ENCODE results near the gene FNIP2.
"Not testable (repeated sequence)": the region's sequence is repeated elsewhere in the genome, so short reads cannot be mapped to it uniquely, and the experiment has no call there.

Gene FNIP2

GRCh38 chr4:158821228-158821971, 52.6 kb downstream of the FNIP2 start:
- Histone ChIP-seq H3K36me3 (ENCODE audit: control insufficient read depth in 1 of 2, insufficient read depth in 2 of 2, low read length in 2 of 2) (no peaks in the 10 kb centered on the region), H3K27ac (ENCODE audit: low read depth, low read length) (no peak overlapping the region), H3K4me3 (ENCODE audit: low read depth in 1 of 2, low read length in 2 of 2) (no peak overlapping the region)

DNA sequence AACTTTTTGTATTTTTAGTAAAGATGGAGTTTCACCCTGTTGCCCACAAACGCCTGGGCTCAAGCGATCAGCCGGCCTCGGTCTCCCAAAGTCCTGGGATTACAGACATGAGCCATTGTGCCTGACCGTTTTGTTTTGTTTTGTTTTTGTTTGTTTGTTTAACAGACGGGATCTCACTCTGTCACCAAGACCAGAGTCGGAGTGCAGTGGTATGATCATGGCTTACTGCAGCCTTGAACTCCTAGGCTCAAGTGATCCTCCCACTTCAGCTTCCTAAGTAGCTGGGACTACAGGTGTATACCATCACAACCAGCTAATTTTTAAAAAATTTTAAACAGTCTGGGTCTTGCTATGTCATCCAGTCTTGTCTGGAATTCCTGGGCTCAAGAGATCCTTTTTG, 53.5 kb downstream of the FNIP2 start:
- H3K9me3 ChIP-seq (ENCODE audit: control insufficient read depth in 1 of 2, low read length in 2 of 2), result no peaks in the 10 kb centered on the region
- no peak overlapping the region for H3K9ac ChIP-seq (ENCODE audit: low read depth in 1 of 2, low read length in 2 of 2)
- H3K4me3 ChIP-seq (ENCODE audit: low read depth in 1 of 2, low read length in 2 of 2), result no peak overlapping the region
- no peak overlapping the region for H3K27ac ChIP-seq (ENCODE audit: low read depth, low read length)
- H3K27me3 ChIP-seq (ENCODE audit: control insufficient read depth in 1 of 2, insufficient read depth in 2 of 2, low read length in 2 of 2), result no peaks in the 10 kb centered on the region
- H3K36me3 ChIP-seq (ENCODE audit: control insufficient read depth in 1 of 2, insufficient read depth in 2 of 2, low read length in 2 of 2), result no peaks in the 10 kb centered on the region
- peaks cover 59 to 73% of the 10 kb centered on the region in 2 donors for H3K4me1 ChIP-seq (ENCODE audit: control insufficient read depth in 1 of 2, insufficient read depth in 2 of 2, low read length in 2 of 2)

More at GRCh38 chr4:158821228-158821971, 52.6 kb downstream of the FNIP2 start:
- Histone ChIP-seq H3K27me3 (ENCODE audit: control insufficient read depth in 1 of 2, insufficient read depth in 2 of 2, low read length in 2 of 2) (no peaks in the 10 kb centered on the region), H3K9ac (ENCODE audit: low read depth in 1 of 2, low read length in 2 of 2) (no peak overlapping the region), H3K4me1 (ENCODE audit: control insufficient read depth in 1 of 2, insufficient read depth in 2 of 2, low read length in 2 of 2) (peaks cover 50 to 64% of the 10 kb centered on the region in 2 donors), H3K9me3 (ENCODE audit: control insufficient read depth in 1 of 2, low read length in 2 of 2) (no peaks in the 10 kb centered on the region)

- Histone ChIP-seq H3K27me3 (ENCODE audit: control insufficient read depth in 1 of 2, insufficient read depth in 2 of 2, low read length in 2 of 2) (no peaks in the 10 kb centered on the region), H3K9me3 (ENCODE audit: control insufficient read depth in 1 of 2, low read length in 2 of 2) (no peaks in the 10 kb centered on the region), H3K36me3 (ENCODE audit: control insufficient read depth in 1 of 2, insufficient read depth in 2 of 2, low read length in 2 of 2) (no peaks in the 10 kb centered on the region), H3K9ac (ENCODE audit: low read depth in 1 of 2, low read length in 2 of 2) (no peak overlapping the region), H3K4me1 (ENCODE audit: control insufficient read depth in 1 of 2, insufficient read depth in 2 of 2, low read length in 2 of 2) (peaks cover 56 to 75% of the 10 kb centered on the region in 2 donors), H3K27ac (ENCODE audit: low read depth, low read length) (peak overlapping the region; percentile 34), H3K4me3 (ENCODE audit: low read depth in 1 of 2, low read length in 2 of 2) (no peak overlapping the region)
Observed at GRCh38 chr4:158823461-158823873, 54.6 kb downstream of the FNIP2 start.

DNA sequence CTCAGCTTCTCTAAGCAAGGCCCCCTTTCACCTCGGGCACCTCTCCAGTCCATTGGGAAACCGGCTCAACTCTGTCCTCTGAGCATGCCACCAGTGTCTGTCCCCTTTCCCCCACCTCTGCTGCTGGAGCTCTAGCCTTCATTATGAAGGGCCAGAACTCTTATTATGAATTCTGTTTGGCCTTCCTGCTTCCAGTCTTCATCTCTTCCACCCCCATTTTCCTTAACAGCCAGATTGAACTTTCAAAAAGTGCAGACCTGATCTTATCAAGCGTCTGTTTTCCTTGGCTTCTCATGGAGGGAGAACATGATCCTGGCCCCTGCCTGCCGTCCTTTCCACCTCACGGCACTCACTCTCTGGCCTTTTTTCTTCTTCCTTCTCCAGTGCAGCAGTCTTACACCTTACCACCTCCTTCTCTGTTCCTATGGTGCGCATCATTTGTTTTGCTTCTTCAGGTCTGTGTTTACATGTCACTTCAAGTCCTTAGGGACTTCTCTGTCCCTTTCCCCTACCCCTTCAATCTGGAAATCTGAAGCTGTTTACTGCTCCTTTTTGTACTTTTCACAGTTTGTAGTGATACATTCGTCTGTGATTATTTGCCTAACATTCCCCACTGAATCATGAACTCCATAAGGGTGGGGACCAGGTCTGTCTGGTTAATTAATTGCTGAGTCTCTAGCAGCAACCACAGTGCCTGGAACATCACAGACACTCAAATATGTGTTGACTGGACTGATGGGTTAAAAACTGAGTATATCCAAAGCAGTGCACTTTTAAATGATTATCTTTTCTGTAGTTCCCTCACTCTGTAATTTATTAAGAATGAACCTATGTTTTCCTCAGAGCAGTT, 55.8 kb downstream of the FNIP2 start:
- H3K4me1 ChIP-seq (ENCODE audit: control insufficient read depth in 1 of 2, insufficient read depth in 2 of 2, low read length in 2 of 2), result peaks cover 57 to 78% of the 10 kb centered on the region in 2 donors
- no peaks in the 10 kb centered on the region for H3K36me3 ChIP-seq (ENCODE audit: control insufficient read depth in 1 of 2, insufficient read depth in 2 of 2, low read length in 2 of 2)
- no peaks in the 10 kb centered on the region for H3K9me3 ChIP-seq (ENCODE audit: control insufficient read depth in 1 of 2, low read length in 2 of 2)
- H3K9ac ChIP-seq (ENCODE audit: low read depth in 1 of 2, low read length in 2 of 2), result no peak overlapping the region
- H3K4me3 ChIP-seq (ENCODE audit: low read depth in 1 of 2, low read length in 2 of 2), result peak overlapping the region in 1 of 2 donors; percentile 10
- peak overlapping the region; percentile 39 for H3K27ac ChIP-seq (ENCODE audit: low read depth, low read length)
- H3K27me3 ChIP-seq (ENCODE audit: control insufficient read depth in 1 of 2, insufficient read depth in 2 of 2, low read length in 2 of 2), result no peaks in the 10 kb centered on the region

DNA sequence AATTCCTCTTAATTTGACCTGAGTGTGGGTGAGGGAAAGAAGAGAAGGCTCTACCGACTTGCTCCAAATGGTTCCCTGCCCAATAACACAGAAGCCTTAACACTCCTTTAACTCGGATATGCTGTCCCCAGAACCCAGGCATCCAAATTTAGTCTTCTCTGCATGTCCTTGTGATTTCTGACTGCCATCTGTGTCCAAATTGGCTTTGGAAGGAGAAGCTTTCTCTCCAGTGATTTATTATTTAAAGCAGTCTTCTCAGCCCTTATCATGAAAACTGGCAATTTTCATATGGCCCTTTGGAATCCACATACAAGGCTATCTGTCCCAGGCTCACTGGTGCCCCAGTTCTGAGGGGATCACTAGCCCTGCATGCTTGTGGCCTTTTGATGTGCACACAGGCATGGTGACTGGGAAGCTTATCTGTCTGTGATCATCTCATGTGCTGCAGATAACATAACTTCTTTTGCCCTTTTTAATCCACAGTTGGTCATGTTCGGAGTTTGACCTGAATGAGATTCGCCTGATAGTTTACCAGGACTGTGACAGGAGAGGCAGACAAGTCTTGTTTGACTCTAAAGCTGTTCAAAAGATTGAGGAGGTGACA, 56.7 kb downstream of the FNIP2 start:
- Histone ChIP-seq H3K36me3 (ENCODE audit: control insufficient read depth in 1 of 2, insufficient read depth in 2 of 2, low read length in 2 of 2) (no peaks in the 10 kb centered on the region), H3K27me3 (ENCODE audit: control insufficient read depth in 1 of 2, insufficient read depth in 2 of 2, low read length in 2 of 2) (no peaks in the 10 kb centered on the region), H3K9me3 (ENCODE audit: control insufficient read depth in 1 of 2, low read length in 2 of 2) (no peaks in the 10 kb centered on the region), H3K4me3 (ENCODE audit: low read depth in 1 of 2, low read length in 2 of 2) (peak overlapping the region in 1 of 2 donors; percentile 0), H3K4me1 (ENCODE audit: control insufficient read depth in 1 of 2, insufficient read depth in 2 of 2, low read length in 2 of 2) (peaks cover 50 to 72% of the 10 kb centered on the region in 2 donors), H3K9ac (ENCODE audit: low read depth in 1 of 2, low read length in 2 of 2) (no peak overlapping the region), H3K27ac (ENCODE audit: low read depth, low read length) (peak overlapping the region; percentile 2)

DNA sequence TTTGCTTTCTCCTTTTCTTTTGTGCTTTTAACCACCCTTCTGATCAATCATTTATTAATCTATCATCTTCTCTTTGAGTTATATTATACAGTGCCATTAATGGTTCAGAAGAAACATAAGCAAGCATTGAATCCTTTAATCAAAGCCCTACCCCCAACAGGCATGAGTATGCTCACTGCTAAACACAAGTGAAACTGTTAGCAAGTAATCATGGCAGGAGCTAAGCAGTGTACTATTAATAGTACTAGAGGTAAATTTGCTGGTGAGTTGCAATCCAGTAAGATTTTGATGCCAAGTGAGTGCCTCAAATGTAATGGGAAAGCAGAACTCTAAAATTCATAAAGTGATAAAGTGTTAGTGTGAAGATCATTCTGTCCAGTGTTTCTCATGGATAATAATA, 57.2 kb downstream of the FNIP2 start:
- peaks cover 44 to 67% of the 10 kb centered on the region in 2 donors for H3K4me1 ChIP-seq (ENCODE audit: control insufficient read depth in 1 of 2, insufficient read depth in 2 of 2, low read length in 2 of 2)
- H3K27ac ChIP-seq (ENCODE audit: low read depth, low read length), result no peak overlapping the region
- H3K9me3 ChIP-seq (ENCODE audit: control insufficient read depth in 1 of 2, low read length in 2 of 2), result no peaks in the 10 kb centered on the region
- H3K36me3 ChIP-seq (ENCODE audit: control insufficient read depth in 1 of 2, insufficient read depth in 2 of 2, low read length in 2 of 2), result no peaks in the 10 kb centered on the region
- H3K9ac ChIP-seq (ENCODE audit: low read depth in 1 of 2, low read length in 2 of 2), result no peak overlapping the region
- H3K4me3 ChIP-seq (ENCODE audit: low read depth in 1 of 2, low read length in 2 of 2), result no peak overlapping the region
- H3K27me3 ChIP-seq (ENCODE audit: control insufficient read depth in 1 of 2, insufficient read depth in 2 of 2, low read length in 2 of 2), result no peaks in the 10 kb centered on the region

GRCh38 chr4:158826882-158827281, 58.1 kb downstream of the FNIP2 start:
- Histone ChIP-seq H3K9ac (ENCODE audit: low read depth in 1 of 2, low read length in 2 of 2) (no peak overlapping the region), H3K9me3 (ENCODE audit: control insufficient read depth in 1 of 2, low read length in 2 of 2) (no peaks in the 10 kb centered on the region), H3K27ac (ENCODE audit: low read depth, low read length) (peak overlapping the region; percentile 45), H3K36me3 (ENCODE audit: control insufficient read depth in 1 of 2, insufficient read depth in 2 of 2, low read length in 2 of 2) (peaks cover 0 to 3% of the 10 kb centered on the region in 2 donors), H3K27me3 (ENCODE audit: control insufficient read depth in 1 of 2, insufficient read depth in 2 of 2, low read length in 2 of 2) (no peaks in the 10 kb centered on the region), H3K4me3 (ENCODE audit: low read depth in 1 of 2, low read length in 2 of 2) (peak overlapping the region; percentile 13 to 19), H3K4me1 (ENCODE audit: control insufficient read depth in 1 of 2, insufficient read depth in 2 of 2, low read length in 2 of 2) (peaks cover 44 to 62% of the 10 kb centered on the region in 2 donors)

- Histone ChIP-seq H3K27me3 (ENCODE audit: control insufficient read depth in 1 of 2, insufficient read depth in 2 of 2, low read length in 2 of 2) (no peaks in the 10 kb centered on the region), H3K9ac (ENCODE audit: low read depth in 1 of 2, low read length in 2 of 2) (no peak overlapping the region), H3K4me1 (ENCODE audit: control insufficient read depth in 1 of 2, insufficient read depth in 2 of 2, low read length in 2 of 2) (peaks cover 44 to 62% of the 10 kb centered on the region in 2 donors), H3K4me3 (ENCODE audit: low read depth in 1 of 2, low read length in 2 of 2) (peak overlapping the region in 1 of 2 donors; percentile 13), H3K9me3 (ENCODE audit: control insufficient read depth in 1 of 2, low read length in 2 of 2) (no peaks in the 10 kb centered on the region), H3K36me3 (ENCODE audit: control insufficient read depth in 1 of 2, insufficient read depth in 2 of 2, low read length in 2 of 2) (peaks cover 0 to 5% of the 10 kb centered on the region in 2 donors), H3K27ac (ENCODE audit: low read depth, low read length) (peak overlapping the region; percentile 45)
Observed at GRCh38 chr4:158827543-158827981, 58.7 kb downstream of the FNIP2 start.

- H3K9ac ChIP-seq (ENCODE audit: low read depth in 1 of 2, low read length in 2 of 2); H3K9me3 ChIP-seq (ENCODE audit: control insufficient read depth in 1 of 2, low read length in 2 of 2); H3K27me3 ChIP-seq (ENCODE audit: control insufficient read depth in 1 of 2, insufficient read depth in 2 of 2, low read length in 2 of 2); H3K4me3 ChIP-seq (ENCODE audit: low read depth in 1 of 2, low read length in 2 of 2); H3K36me3 ChIP-seq (ENCODE audit: control insufficient read depth in 1 of 2, insufficient read depth in 2 of 2, low read length in 2 of 2); H3K27ac ChIP-seq (ENCODE audit: low read depth, low read length): not testable (repeated sequence)
- H3K4me1 ChIP-seq (ENCODE audit: control insufficient read depth in 1 of 2, insufficient read depth in 2 of 2, low read length in 2 of 2), result peaks cover 44 to 62% of the 10 kb centered on the region in 2 donors
Observed at GRCh38 chr4:158828151-158828550, 59.3 kb downstream of the FNIP2 start.

DNA sequence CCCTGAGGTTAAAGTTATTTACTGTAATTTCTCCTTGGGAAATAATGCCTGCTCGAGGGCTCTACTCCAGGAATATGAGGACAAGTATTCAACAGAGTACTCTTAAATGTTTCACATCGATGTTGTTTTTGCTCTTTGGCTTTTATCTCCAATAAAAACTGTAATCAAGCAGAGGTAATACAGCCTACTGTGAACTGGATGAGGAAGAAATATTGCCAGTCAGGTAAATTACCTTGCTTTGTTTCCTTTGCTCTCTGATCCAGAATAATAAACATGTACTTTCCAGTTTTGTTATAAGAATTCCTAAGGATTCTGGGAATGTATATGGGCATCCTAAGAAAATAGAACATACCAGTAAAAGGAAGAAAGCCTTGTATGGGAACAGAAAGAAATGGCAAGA, 60.4 kb downstream of the FNIP2 start:
- no peak overlapping the region for H3K27ac ChIP-seq (ENCODE audit: low read depth, low read length)
- H3K9ac ChIP-seq (ENCODE audit: low read depth in 1 of 2, low read length in 2 of 2), result no peak overlapping the region
- no peaks in the 10 kb centered on the region for H3K27me3 ChIP-seq (ENCODE audit: control insufficient read depth in 1 of 2, insufficient read depth in 2 of 2, low read length in 2 of 2)
- no peaks in the 10 kb centered on the region for H3K9me3 ChIP-seq (ENCODE audit: control insufficient read depth in 1 of 2, low read length in 2 of 2)
- H3K4me3 ChIP-seq (ENCODE audit: low read depth in 1 of 2, low read length in 2 of 2), result no peak overlapping the region
- peaks cover 0 to 5% of the 10 kb centered on the region in 2 donors for H3K36me3 ChIP-seq (ENCODE audit: control insufficient read depth in 1 of 2, insufficient read depth in 2 of 2, low read length in 2 of 2)
- H3K4me1 ChIP-seq (ENCODE audit: control insufficient read depth in 1 of 2, insufficient read depth in 2 of 2, low read length in 2 of 2), result peaks cover 36 to 56% of the 10 kb centered on the region in 2 donors

Measured in duodenal mucosa (tissue), 2 donors.